H1 (cell line): Measurements from ENCODE around the gene RERE. TPM values are rescaled to one million over a fixed set of nuclear protein-coding genes. Genes with fewer than 3 reads are reported as not detected.

Experiments used
- CHD1 ChIP-seq: IDR thresholded peaks from 2 replicates; pipeline ENCODE4 v1.6.1; 2012; ENCODE audit warnings: low read depth, low read length, improper control_type of control experiment
- CHD7 ChIP-seq: fragments of 300-600 bp; sonication (generic); IDR thresholded peaks from 2 replicates; pipeline ENCODE4 v1.7.1; 2012; ENCODE audit warnings: low read length, moderate library complexity, mild to moderate bottlenecking, inconsistent platforms; ENCODE audit not compliant: insufficient replicate concordance
- KDM1A ChIP-seq: fragments of 200-600, 300-600 bp; sonication (generic); IDR thresholded peaks from 2 replicates; pipeline ENCODE4 v1.7.1; 2016; ENCODE audit warnings: mild to moderate bottlenecking, low read length, borderline replicate concordance
- RAD21 ChIP-seq, 2 experiments: IDR thresholded peaks in 1 of 2; conservative IDR thresholded peaks in 1 of 2; 2 replicates each; pipeline ENCODE4 v1.6.1; 2011; ENCODE audit warnings: low read depth in 2 of 2, low read length in 2 of 2, improper control_type of control experiment in 1 of 2, inconsistent platforms in 1 of 2, mild to moderate bottlenecking in 1 of 2, moderate library complexity in 1 of 2
- RBBP5 ChIP-seq: IDR thresholded peaks from 2 replicates; pipeline ENCODE4 v1.7.1; 2012; ENCODE audit warnings: low read depth, mild to moderate bottlenecking, inconsistent platforms, low read length, moderate library complexity, borderline replicate concordance
- RXRA ChIP-seq: IDR thresholded peaks from 2 replicates; pipeline ENCODE4 v1.6.1; 2011; ENCODE audit warnings: low read depth, mild to moderate bottlenecking, low read length, moderate library complexity; ENCODE audit not compliant: insufficient read depth
- TAF7 ChIP-seq: optimal IDR thresholded peaks from 2 replicates; pipeline ENCODE3; 2011; ENCODE audit warnings: low read depth, mild to moderate bottlenecking, inconsistent platforms, low read length, moderate library complexity, borderline replicate concordance
- TEAD4 ChIP-seq: IDR thresholded peaks from 2 replicates; pipeline ENCODE4 v1.6.1; 2012; ENCODE audit warnings: low read depth, low read length, inconsistent platforms, mixed read lengths
- YY1 ChIP-seq: IDR thresholded peaks from 2 replicates; pipeline ENCODE4 v1.6.1; 2011; ENCODE audit warnings: low read depth, mild to moderate bottlenecking, low read length
- polyA plus RNA-seq, 7 experiments: library from polyadenylated mRNA; depleted of rRNA in 3 of 7; stranded (reverse) in 5 of 7; unstranded in 2 of 7; fragments of >200 nt in 5 of 7; fragments of 200-250 nt in 2 of 7; gene quantifications; 1 replicate in 5 of 7; 2 replicates in 1 of 7; 4 replicates in 1 of 7; pipeline versions ENCODE4 v1.2.1 to v1.2.3, GENCODE V29; 2011 to 2013; ENCODE audit warnings: missing spikeins in 2 of 7, mixed read lengths in 2 of 7
- total RNA-seq: library from RNA; stranded (reverse); fragmentation: NEBNext Ultra II Directional; extraction: Animal tissue kit (Norgen Biotek cat#: 25700); gene quantifications from 2 replicates; pipeline ENCODE4 v1.2.1, GENCODE V29; 2021

The RERE gene
- total and polyA plus RNA-seq, 2 of the 8 experiments (the other 6 are each of a cell fraction or from before 2014, with no cell fraction given), result 15.3 to 142 TPM

DNA sequence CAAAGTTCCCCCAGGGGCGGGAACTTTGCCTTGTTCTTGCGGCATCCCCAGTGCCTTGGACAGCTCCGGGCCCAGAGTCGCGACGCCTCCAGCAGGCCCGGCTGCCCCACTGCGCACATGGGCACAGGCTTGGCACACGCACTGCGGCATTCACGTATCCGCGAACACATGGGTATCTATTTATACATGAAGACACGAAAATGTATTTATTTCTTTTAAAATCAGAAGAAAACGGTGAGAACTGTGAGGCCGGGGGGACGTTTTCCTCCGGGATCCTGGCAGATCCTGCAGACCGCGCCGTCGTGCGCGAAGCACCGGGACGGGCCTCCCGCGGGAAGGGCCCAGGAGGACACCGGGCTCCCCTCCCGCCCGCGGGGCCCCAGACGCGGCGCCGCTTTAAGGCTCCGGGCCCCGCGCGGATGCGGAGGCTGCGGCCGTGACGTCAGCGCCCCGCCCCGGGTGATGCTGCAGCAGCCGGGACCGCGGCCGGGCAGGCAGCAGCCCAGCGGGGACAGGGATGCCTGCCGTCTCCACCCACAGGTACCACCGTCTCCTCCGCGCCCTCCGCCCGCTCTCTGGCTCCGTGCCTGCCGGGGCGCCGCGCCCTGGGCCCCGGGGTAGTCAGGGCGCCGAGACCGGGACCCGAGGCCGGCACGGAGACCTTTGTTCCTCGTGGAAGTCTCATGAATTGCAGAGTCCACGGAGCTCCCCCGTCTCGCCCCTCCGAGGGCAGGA is 499.6 kb downstream of the RERE start, which contains the start of gene SLC45A1 (continued):
- TF ChIP-seq RAD21 (IDR thresholded peaks at IDR 0.05 in 1 of 2, conservative IDR thresholded peaks at IDR 0.05 in 1 of 2; ENCODE audit: low read depth in 2 of 2, low read length in 2 of 2), result peak in 1 of 2 experiments; percentile 23; a peak in 1 of 4 replicates
- no peak for TF ChIP-seq CHD1
- no peak for TF ChIP-seq YY1
- no peak for TF ChIP-seq CHD7
- TF ChIP-seq RXRA, result no peak
- TF ChIP-seq RBBP5, result no peak; the same call in 1 of the 2 replicates
- 0 out of 2 replicates have a peak, but pooled peaks have one; percentile 13 for TF ChIP-seq TEAD4
- peak; percentile 12 for TF ChIP-seq TAF7
- TF ChIP-seq KDM1A, result no peak; the same call in 1 of the 2 replicates
